ENCODE results near the gene RHO.

- TF ChIP-seq CTCF (IDR thresholded peaks at IDR 0.05) (no peak), TP53 (CRISPR knock-in tag; IDR thresholded peaks at IDR 0.05) (no peak), USF2 (CRISPR knock-in tag; IDR thresholded peaks at IDR 0.05) (no peak), IRF2 (CRISPR knock-in tag; IDR thresholded peaks at IDR 0.05; ENCODE audit: borderline replicate concordance, low read depth) (no peak), IRF1 (CRISPR knock-in tag; IDR thresholded peaks at IDR 0.05) (no peak), AFF4 (CRISPR knock-in tag; IDR thresholded peaks at IDR 0.05; ENCODE audit: borderline replicate concordance) (no peak), ERG (CRISPR knock-in tag; IDR thresholded peaks at IDR 0.05) (no peak)
Measured at GRCh38 chr3:129543999-129544398, 15.6 kb downstream of the RHO start.

Measured in WTC11 (cell line).